ENCODE results near the gene P4HA3.

DNA sequence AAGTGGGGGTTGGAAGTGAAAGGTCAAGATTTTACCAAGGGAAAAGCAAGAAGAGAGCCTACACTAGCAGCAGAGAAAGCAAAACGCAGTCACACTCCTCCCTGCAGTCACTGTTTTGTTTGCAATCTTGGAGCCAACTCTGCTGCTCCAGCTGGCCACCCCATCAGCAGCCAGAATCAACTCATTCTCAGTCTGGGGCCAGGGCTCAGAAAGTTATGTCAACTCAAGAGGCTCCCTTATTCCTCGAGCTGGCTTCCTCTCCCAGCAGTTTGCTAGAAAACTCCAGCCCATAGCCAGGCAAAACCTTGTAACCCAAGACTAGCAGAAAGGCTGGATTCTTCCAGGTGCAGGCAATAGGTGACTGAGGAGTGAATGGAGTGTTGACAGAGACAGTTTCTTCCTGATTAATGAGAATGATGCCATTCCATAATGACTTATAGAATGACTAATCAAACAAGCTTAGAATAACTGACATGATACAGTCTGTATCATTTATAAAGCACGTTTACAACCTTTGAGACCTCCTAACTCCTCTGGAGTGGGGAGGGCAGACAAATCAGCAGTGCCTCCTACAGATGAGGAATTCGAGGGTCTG, 53.4 kb downstream of the P4HA3 start:
- TF ChIP-seq EZH2 (IDR thresholded peaks at IDR 0.05; ENCODE audit: low read length, unreplicated experiment) = no peak
- TF ChIP-seq, protein P1, sequence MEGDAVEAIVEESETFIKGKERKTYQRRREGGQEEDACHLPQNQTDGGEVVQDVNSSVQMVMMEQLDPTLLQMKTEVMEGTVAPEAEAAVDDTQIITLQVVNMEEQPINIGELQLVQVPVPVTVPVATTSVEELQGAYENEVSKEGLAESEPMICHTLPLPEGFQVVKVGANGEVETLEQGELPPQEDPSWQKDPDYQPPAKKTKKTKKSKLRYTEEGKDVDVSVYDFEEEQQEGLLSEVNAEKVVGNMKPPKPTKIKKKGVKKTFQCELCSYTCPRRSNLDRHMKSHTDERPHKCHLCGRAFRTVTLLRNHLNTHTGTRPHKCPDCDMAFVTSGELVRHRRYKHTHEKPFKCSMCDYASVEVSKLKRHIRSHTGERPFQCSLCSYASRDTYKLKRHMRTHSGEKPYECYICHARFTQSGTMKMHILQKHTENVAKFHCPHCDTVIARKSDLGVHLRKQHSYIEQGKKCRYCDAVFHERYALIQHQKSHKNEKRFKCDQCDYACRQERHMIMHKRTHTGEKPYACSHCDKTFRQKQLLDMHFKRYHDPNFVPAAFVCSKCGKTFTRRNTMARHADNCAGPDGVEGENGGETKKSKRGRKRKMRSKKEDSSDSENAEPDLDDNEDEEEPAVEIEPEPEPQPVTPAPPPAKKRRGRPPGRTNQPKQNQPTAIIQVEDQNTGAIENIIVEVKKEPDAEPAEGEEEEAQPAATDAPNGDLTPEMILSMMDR (conservative IDR thresholded peaks at IDR 0.05; ENCODE audit: low read depth, low read length) = no peak
- TF ChIP-seq EZH2phosphoT487 (IDR thresholded peaks at IDR 0.05; ENCODE audit: borderline replicate concordance, low read length) = no peak

Measured in PC-3 (cell line).